K562 (cell line): ENCODE results near the gene CD151. TPM values are rescaled to one million over a fixed set of nuclear protein-coding genes. Genes with fewer than 3 reads are reported as not detected.

Experiments
- ATAC-seq: fragments of 200-7000 bp; cut with Tn5 transposase; 3 replicates; pipeline ENCODE4 v1.9.1; 2020; ENCODE audit warnings: moderate library complexity
- BruUV-seq: library from RNA; stranded (reverse); fragments of 400-500 nt; replicated peaks from 2 replicates; lab custom pipeline; 2021; lab: Mats Ljungman, UMichigan
- CTCF ChIA-PET: fragments of 300-600 bp; formaldehyde crosslinking; extraction: SDS; loops from one replicate; lab custom pipeline; 2021; ENCODE audit warnings: low intra/inter-chr PET ratio; lab: Yijun Ruan, JAX
- POLR2A ChIA-PET: fragments of 300-600, 350-650 bp; sonication (Branson Sonifier 250); formaldehyde crosslinking; extraction: SDS; loops from one replicate; lab custom pipeline; 2021; ENCODE audit warnings: antibody characterized with exemption, inconsistent platforms; lab: Yijun Ruan, JAX
- DNase-seq, 4 experiments: peaks; one replicate each; pipeline versions ENCODE4 v3.0.0 to v3.0.0-alpha.2; 2011 to 2018; ENCODE audit warnings: low spot score in 3 of 4, mixed read lengths in 3 of 4; ENCODE audit errors: extremely low read depth in 1 of 4
- FAIRE-seq: peaks from 2 replicates; lab custom pipeline; 2011; peaks lifted over from hg19 to GRCh38; lab: Jason Lieb, UNC
- H2AFZ ChIP-seq: 2 replicates; pipeline ENCODE4 v1.6.0; 2011; ENCODE audit warnings: low read depth, low read length, control low read depth, inconsistent platforms
- H3K27ac ChIP-seq: fragments of 200-600 bp; 3 replicates; pipeline ENCODE4 v1.8.0; 2011; ENCODE audit warnings: low read depth, mild to moderate bottlenecking, control low read depth, inconsistent platforms, low read length, moderate library complexity, mixed read lengths; ENCODE audit errors: extremely low read depth
- H3K27me3 ChIP-seq, 2 experiments: fragments of 300-600 bp in 1 of 2; 2 replicates in 1 of 2; 3 replicates in 1 of 2; pipeline versions ENCODE4 v1.6.0 to v1.8.0; 2011; ENCODE audit warnings: inconsistent platforms in 2 of 2, low read length in 2 of 2, mild to moderate bottlenecking in 1 of 2, mixed read lengths in 1 of 2, moderate library complexity in 1 of 2; ENCODE audit not compliant: control insufficient read depth in 2 of 2, insufficient read depth in 2 of 2
- H3K36me3 ChIP-seq: fragments of 300-600 bp; 3 replicates; pipeline ENCODE4 v1.8.0; 2011; ENCODE audit warnings: mild to moderate bottlenecking, low read length, inconsistent platforms; ENCODE audit not compliant: control insufficient read depth, insufficient read depth
- H3K4me1 ChIP-seq, 2 experiments: fragments of 200-600 bp in 1 of 2; replicated peaks in 1 of 2; 2 replicates in 1 of 2; 3 replicates in 1 of 2; pipeline versions ENCODE4 v1.5.1 to v1.8.0; 2011; ENCODE audit warnings: inconsistent platforms in 2 of 2, low read length in 2 of 2, mild to moderate bottlenecking in 1 of 2, mixed read lengths in 1 of 2, moderate library complexity in 1 of 2; ENCODE audit not compliant: control insufficient read depth in 2 of 2, insufficient read depth in 2 of 2
- H3K4me2 ChIP-seq: 2 replicates; pipeline ENCODE4 v1.6.1; 2011; ENCODE audit warnings: low read length, control low read depth, inconsistent platforms, mixed read lengths; ENCODE audit not compliant: insufficient read depth
- H3K4me3 ChIP-seq: fragments of 200-600 bp; sonication (generic), shearing (Covaris generic); 2 replicates; pipeline ENCODE4 v1.5.1; 2016; ENCODE audit warnings: control low read depth, inconsistent platforms
- H3K79me2 ChIP-seq: fragments of 200-600 bp; 3 replicates; pipeline ENCODE4 v1.8.0; 2011; ENCODE audit warnings: low read length, inconsistent platforms; ENCODE audit not compliant: control insufficient read depth, insufficient read depth
- H3K9ac ChIP-seq, 2 experiments: 2 replicates each; pipeline versions ENCODE4 v1.6.0 to v1.6.1; 2011; ENCODE audit warnings: low read depth in 2 of 2, low read length in 2 of 2, control low read depth in 1 of 2, inconsistent platforms in 1 of 2, mild to moderate bottlenecking in 1 of 2, mixed read lengths in 1 of 2; ENCODE audit not compliant: insufficient read depth in 1 of 2
- H3K9me1 ChIP-seq: one replicate; pipeline ENCODE4 v1.6.0; 2011; ENCODE audit warnings: inconsistent platforms, mild to moderate bottlenecking, low read length, moderate library complexity; ENCODE audit not compliant: control insufficient read depth, insufficient read depth
- H3K9me3 ChIP-seq: replicated peaks from 2 replicates; pipeline ENCODE4 v1.5.1; 2011; ENCODE audit warnings: low read depth, low read length, inconsistent platforms; ENCODE audit not compliant: control insufficient read depth, insufficient read depth
- H4K20me1 ChIP-seq: replicated peaks from 2 replicates; pipeline ENCODE4 v1.6.1; 2011; ENCODE audit warnings: low read length, inconsistent platforms, mixed read lengths; ENCODE audit not compliant: control insufficient read depth, insufficient read depth
- BACH1 ChIP-seq: fragments of 200-800 bp; sonication (Bioruptor generic); IDR thresholded peaks from 2 replicates; pipeline ENCODE4 v1.6.1; 2016; ENCODE audit warnings: missing genetic modification characterization, missing compliant biosample characterization
- CTCF ChIP-seq, 3 experiments: IDR thresholded peaks in 2 of 3; conservative IDR thresholded peaks in 1 of 3; 2 replicates each; pipeline ENCODE4 v1.5.1; 2011 to 2012; ENCODE audit warnings: low read length in 3 of 3, mild to moderate bottlenecking in 3 of 3, control low read depth in 2 of 3, improper control_type of control experiment in 1 of 3, inconsistent platforms in 1 of 3, low read depth in 1 of 3, mixed read lengths in 1 of 3, moderate library complexity in 1 of 3; ENCODE audit not compliant: insufficient read depth in 2 of 3
- ETS2 ChIP-seq: IDR thresholded peaks from 2 replicates; pipeline ENCODE4 v1.6.1; 2016; ENCODE audit warnings: borderline replicate concordance, missing genetic modification characterization, mild to moderate bottlenecking, moderate library complexity, missing compliant biosample characterization; ENCODE audit not compliant: poor library complexity, severe bottlenecking
- IFI16 ChIP-seq: fragments of 250-450 bp; sonication (Bioruptor Pico); IDR thresholded peaks from 2 replicates; pipeline ENCODE4 v2.1.2; 2022; ENCODE audit warnings: mild to moderate bottlenecking, inconsistent platforms
- RAD21 ChIP-seq, 2 experiments: fragments of 250-450 bp in 1 of 2; fragments of 450-650 bp in 1 of 2; sonication (Bioruptor Pico) in 1 of 2; formaldehyde crosslinking in 1 of 2; IDR thresholded peaks in 1 of 2; conservative IDR thresholded peaks in 1 of 2; 2 replicates each; pipeline versions ENCODE4 v1.4.0 to v1.8.0; 2020 to 2022; ENCODE audit warnings: mild to moderate bottlenecking in 2 of 2, moderate library complexity in 1 of 2
- RBBP5 ChIP-seq: fragments of 200-600 bp; sonication (generic); IDR thresholded peaks from 2 replicates; pipeline ENCODE4 v1.6.1; 2012; ENCODE audit warnings: borderline replicate concordance, mild to moderate bottlenecking, low read length, control low read depth, inconsistent platforms; ENCODE audit not compliant: insufficient read depth, poor library complexity, severe bottlenecking
- SMARCA5 ChIP-seq: fragments of 450-650 bp; IDR thresholded peaks from 2 replicates; pipeline ENCODE4 v1.6.1; 2016
- ZBTB33 ChIP-seq: sonication (generic); formaldehyde crosslinking; IDR thresholded peaks from 2 replicates; pipeline ENCODE4 v1.8.1; 2023; ENCODE audit warnings: mild to moderate bottlenecking, missing genetic modification reagents
- ZNF551 ChIP-seq: fragments of 250-450 bp; sonication (Bioruptor Pico); IDR thresholded peaks from 2 replicates; pipeline ENCODE4 v1.5.0; 2021; ENCODE audit warnings: mild to moderate bottlenecking, moderate library complexity
- ZNF830 ChIP-seq: fragments of 250-450 bp; sonication (Bioruptor Pico); IDR thresholded peaks from 2 replicates; pipeline ENCODE4 v1.5.0; 2021; ENCODE audit warnings: mild to moderate bottlenecking
- WGBS: fragments of 100-300 bp; shearing (Covaris generic); methylation state at CpG from one replicate; pipeline ENCODE4 v1.1.6; 2016; ENCODE audit warnings: low coverage, mixed read lengths; ENCODE audit not compliant: insufficient coverage; ENCODE audit errors: missing lambda C conversion rate; 5-methylcytosine and 5-hydroxymethylcytosine counted together
- in situ Hi-C: fragments of 300-500 bp; cut with MboI; formaldehyde crosslinking; loops from 4 replicates; pipeline ENCODE4 v1.15.0; 2018; ENCODE audit warnings: inconsistent platforms, mixed read lengths
- intact Hi-C: fragments of 100-400 bp; cut with micrococcal nuclease; formaldehyde crosslinking; loops from 2 replicates; pipeline ENCODE4 v1.14.2; 2022
- polyA plus RNA-seq, 8 experiments: library from polyadenylated mRNA; depleted of rRNA in 4 of 8; stranded (reverse) in 5 of 8; unstranded in 3 of 8; fragments of >200 nt; fragmentation: Nextera tagmentation in 2 of 8; fragmentation: Illumina TruSeq in 1 of 8; extraction: Ambion mirVana in 2 of 8; extraction: Trizol in 1 of 8; gene quantifications; 2 replicates each; pipeline versions ENCODE4 v1.2.1 to v1.2.3, GENCODE V29; 2011 to 2014; ENCODE audit warnings: inconsistent platforms in 1 of 8, missing spikeins in 1 of 8
- total RNA-seq, 7 experiments: library from RNA; depleted of rRNA in 6 of 7; stranded (reverse); fragments of >200 nt in 6 of 7; fragmentation: Illumina TruSeq in 2 of 7; extraction: Trizol in 2 of 7; gene quantifications; 2 replicates each; pipeline versions ENCODE4 v1.2.1 to v1.2.3, GENCODE V29; 2011 to 2021; ENCODE audit warnings: low replicate concordance in 1 of 7
- TF ChIP-seq, protein P1 (sequence below): sonication (generic); formaldehyde crosslinking; IDR thresholded peaks from 2 replicates; pipeline ENCODE4 v1.8.0; 2022; ENCODE audit warnings: missing genetic modification reagents, mild to moderate bottlenecking, moderate library complexity, borderline replicate concordance

CD151 gene
- total and polyA plus RNA-seq, 9 of the 15 experiments (the other 6 are each of a cell fraction or from before 2014, with no cell fraction given): 2.3 to 187 (median 140) TPM

DNA sequence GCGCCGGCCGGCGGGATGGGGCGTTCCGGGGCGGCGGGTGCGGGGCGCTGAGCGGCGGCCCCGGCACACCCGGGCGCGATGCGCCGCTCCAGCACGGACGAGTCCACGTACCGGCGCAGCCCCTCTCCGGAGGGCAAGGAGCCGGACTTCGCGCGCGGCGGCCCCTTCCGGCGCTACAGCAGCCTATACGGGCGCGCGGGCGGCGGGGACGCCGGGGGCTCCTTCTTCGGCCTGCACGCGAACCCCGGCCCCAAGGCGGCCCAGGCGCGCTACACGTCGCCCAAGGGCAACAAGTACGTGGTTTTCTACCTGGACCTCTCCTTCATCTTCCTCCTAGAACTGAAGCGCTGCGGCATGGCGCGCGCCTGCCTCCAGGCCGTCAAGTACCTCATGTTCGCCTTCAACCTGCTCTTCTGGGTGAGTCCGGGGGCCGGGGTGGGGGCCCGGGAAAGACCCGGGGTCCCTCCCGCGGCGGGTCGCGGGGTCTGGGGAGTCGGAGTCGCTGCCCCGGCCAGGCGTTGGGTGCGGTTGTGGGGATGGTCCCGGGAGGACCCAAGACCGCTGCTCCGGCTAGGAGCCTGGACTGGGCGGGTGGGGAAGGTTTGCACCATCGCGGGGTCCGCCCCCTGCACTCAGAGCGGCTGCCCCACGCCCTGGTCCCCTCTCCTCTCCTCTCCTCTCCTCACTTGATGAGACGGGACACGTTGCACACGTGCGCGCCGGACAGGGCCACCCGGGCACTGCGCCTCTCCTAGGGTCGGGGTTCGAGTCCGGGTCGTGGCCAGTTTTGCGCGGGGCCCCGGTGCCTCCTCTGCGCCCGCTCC lies 17.4 kb downstream of the CD151 start (continued):
- no peak for TF ChIP-seq SMARCA5
- TF ChIP-seq ZNF830 (CRISPR knock-in tag): no peak
- no peak for TF ChIP-seq RBBP5
- TF ChIP-seq ZNF551: no peak
- TF ChIP-seq, all 486 proteins: peak for 0

DNA sequence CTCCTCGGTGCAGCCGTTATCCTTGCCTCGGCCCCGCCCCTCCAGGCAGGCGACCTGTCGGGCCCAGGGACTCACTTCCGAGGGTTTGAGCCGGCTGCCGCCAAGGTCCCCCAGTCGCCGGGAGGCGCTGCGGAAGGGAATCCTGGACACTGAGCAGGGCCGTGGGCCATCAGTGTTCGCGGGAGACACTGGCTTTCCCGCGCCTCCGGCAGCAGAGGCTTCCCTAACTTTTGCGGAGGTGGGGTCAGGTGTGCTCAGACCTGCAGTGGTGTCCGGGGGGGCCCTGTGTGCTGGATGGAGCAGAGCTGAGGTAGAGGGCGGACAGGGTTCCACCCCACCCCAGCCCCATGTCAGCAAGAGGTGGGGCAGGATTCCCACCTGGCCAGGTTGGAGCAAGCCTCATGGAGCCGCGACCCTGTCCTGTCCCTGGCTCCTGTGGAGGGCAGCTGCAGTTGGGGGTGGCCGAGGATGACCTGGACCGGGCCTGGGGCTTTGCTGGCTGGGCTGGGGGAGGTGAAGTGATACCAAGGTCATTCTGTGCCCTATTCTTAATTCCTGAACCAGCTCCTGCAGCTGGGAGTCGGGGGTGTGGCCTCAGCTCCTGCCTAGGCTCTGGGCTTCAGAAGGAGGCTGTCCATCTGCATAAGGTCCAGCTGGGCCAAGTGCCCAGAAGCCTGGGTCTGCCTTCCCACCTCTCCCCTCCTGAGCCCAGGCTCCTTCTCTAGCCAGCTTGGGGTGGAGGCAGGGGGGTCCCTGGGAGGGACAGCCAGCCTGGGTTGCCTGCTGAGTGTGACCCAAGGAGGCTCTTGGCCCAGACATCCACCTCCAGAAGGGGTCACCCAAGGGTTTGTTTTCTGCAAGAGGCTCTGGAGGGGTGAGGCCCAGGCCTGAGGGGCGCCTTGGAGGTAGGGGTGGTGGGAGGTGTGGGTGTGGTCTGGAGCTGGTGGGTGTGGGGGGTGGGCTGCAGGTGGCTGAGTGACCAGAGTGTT lies 18.3 kb downstream of the CD151 start:
- Histone ChIP-seq H3K9me3 (no peaks in the 10 kb centered on the region), H3K9me1 (no peaks in the 10 kb centered on the region), H3K4me1 (peaks cover 0 to 83% of the 10 kb centered on the region in 2 experiments; a peak in 2 of 5 replicates), H4K20me1 (no peaks in the 10 kb centered on the region), H3K4me3 (no peak overlapping the region), H3K36me3 (no peaks in the 10 kb centered on the region), H3K27me3 (no peaks in the 10 kb centered on the region), H2AFZ (no peak overlapping the region), H3K79me2 (no peaks in the 10 kb centered on the region), H3K27ac (no peak overlapping the region), H3K9ac (peak overlapping the region in 1 of 2 experiments; percentile 45; a peak in 2 of 4 replicates), H3K4me2 (no peak overlapping the region)
- no TSS peak for BruUV-seq
- peak in 2 of 4 experiments; percentile 52 to 56 for DNase-seq
- in situ Hi-C loops (no loop called here), intact Hi-C loops (no loop called here)
- peak; percentile 32 for FAIRE-seq
- peak; percentile 74 for ATAC-seq
- WGBS: 81% methylated on average over 14 of the region's 28 CpGs
- ChIA-PET POLR2A (interaction anchor here (0.6 to 1.0 kb wide), 2 partner anchors 8 to 197 kb away, joined by 3 read pairs; partner anchors contain the start of gene TSPAN4), CTCF (interaction anchor here (1.0 to 1.3 kb wide), 2 partner anchors 201 to 204 kb away, joined by 3 to 4 read pairs; no protein-coding TSS in a partner anchor)
- TF ChIP-seq RAD21 (CRISPR knock-in tag; conservative IDR thresholded peaks at IDR 0.05 in 1 of 2, IDR thresholded peaks at IDR 0.05 in 1 of 2): peak in 1 of 2 experiments; percentile 37; a peak in 1 of 4 replicates
- TF ChIP-seq CTCF (IDR thresholded peaks at IDR 0.05 in 2 of 3, conservative IDR thresholded peaks at IDR 0.05 in 1 of 3; ENCODE audit: insufficient read depth in 2 of 3, low read depth in 1 of 3, low read length in 3 of 3): peak; percentile 42 to 64 (median 56); a peak in 5 of 6 replicates
- TF ChIP-seq, protein P1, sequence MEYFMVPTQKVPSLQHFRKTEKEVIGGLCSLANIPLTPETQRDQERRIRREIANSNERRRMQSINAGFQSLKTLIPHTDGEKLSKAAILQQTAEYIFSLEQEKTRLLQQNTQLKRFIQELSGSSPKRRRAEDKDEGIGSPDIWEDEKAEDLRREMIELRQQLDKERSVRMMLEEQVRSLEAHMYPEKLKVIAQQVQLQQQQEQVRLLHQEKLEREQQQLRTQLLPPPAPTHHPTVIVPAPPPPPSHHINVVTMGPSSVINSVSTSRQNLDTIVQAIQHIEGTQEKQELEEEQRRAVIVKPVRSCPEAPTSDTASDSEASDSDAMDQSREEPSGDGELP (CRISPR knock-in tag): 0 out of 2 replicates have a peak, but pooled peaks have one; percentile 24
- peak; percentile 64; the same call in 1 of the 2 replicates for TF ChIP-seq ZBTB33 (CRISPR knock-in tag)
- no peak for TF ChIP-seq IFI16 (CRISPR knock-in tag)
- no peak for TF ChIP-seq ETS2 (tag)
- TF ChIP-seq BACH1 (tag): no peak
